ENCODE results near the gene NOXA1. TPM values are rescaled to one million over a fixed set of nuclear protein-coding genes. Genes with fewer than 3 reads are reported as not detected.
A peak's percentile ranks its signal among the peaks of the same experiment; 100 is the strongest.
"Not testable (repeated sequence)": the region's sequence is repeated elsewhere in the genome, so short reads cannot be mapped to it uniquely, and the experiment has no call there.

The NOXA1 gene
- total RNA-seq, 8 experiments from 2014 or later, result 0.13 to 2.1 (median 0.32) TPM

GRCh38 chr9:137404961-137405567 is 18.1 kb upstream of the NOXA1 start:
- Histone ChIP-seq H3K27ac (no peak overlapping the region), H3K4me1 (replicated peaks in 1 of 2) (peaks cover 2 to 10% of the 10 kb centered on the region in 2 donors), H3K4me3 (no peak overlapping the region)
- ATAC-seq (replicated peaks in 6 of 8), result no peak
- in situ Hi-C loops (cut with MboI; ENCODE audit: low pct_unique_long_range_greater_than_20kb in 2 of 9, low sequenced_read_pairs in 9 of 9, unreplicated experiment in 9 of 9), result loop anchor here in 7 of 9 experiments (10.0 to 25.0 kb wide), 3 partner anchors 93 to 118 kb away; partner anchors contain the start of genes NRARP (in 5 of the 7) and TOR4A (in 1 of the 7)
- WGBS, 10 experiments, result 100% methylated on average over 1 of the region's 24 CpGs; no CpG with 5 or more reads in 9 of the 10 experiments

GRCh38 chr9:137405677-137406081 is 17.5 kb upstream of the NOXA1 start:
- Histone ChIP-seq H3K4me1 (replicated peaks in 1 of 2) (peaks cover 2 to 10% of the 10 kb centered on the region in 2 donors), H3K27ac (no peak overlapping the region), H3K4me3 (no peak overlapping the region)
- in situ Hi-C loops (cut with MboI; ENCODE audit: low pct_unique_long_range_greater_than_20kb in 2 of 9, low sequenced_read_pairs in 9 of 9, unreplicated experiment in 9 of 9), result loop anchor here in 7 of 9 experiments (10.0 to 25.0 kb wide), 3 partner anchors 93 to 118 kb away; partner anchors contain the start of genes NRARP (in 5 of the 7) and TOR4A (in 1 of the 7)
- WGBS, 10 experiments, result 56 to 100% (median 82%) methylated on average over 1 to 6 of the region's 11 CpGs; no CpG with 5 or more reads in 2 of the 10 experiments
- ATAC-seq (replicated peaks in 6 of 8), result no peak

GRCh38 chr9:137406085-137406760 is 17.0 kb upstream of the NOXA1 start:
- ATAC-seq (replicated peaks in 6 of 8), result no peak
- peak overlapping the region in 2 of 5 donors; percentile 10 to 18 for H3K4me3 ChIP-seq
- H3K27ac ChIP-seq, result no peak overlapping the region
- in situ Hi-C loops (cut with MboI; ENCODE audit: low pct_unique_long_range_greater_than_20kb in 2 of 9, low sequenced_read_pairs in 9 of 9, unreplicated experiment in 9 of 9), result loop anchor here in 7 of 9 experiments (10.0 to 25.0 kb wide), 3 partner anchors 94 to 119 kb away; partner anchors contain the start of genes NRARP (in 5 of the 7) and TOR4A (in 1 of the 7)
- peaks cover 2 to 10% of the 10 kb centered on the region in 2 donors for H3K4me1 ChIP-seq (replicated peaks in 1 of 2)
- 60 to 100% (median 88%) methylated on average over 1 to 12 of the region's 20 CpGs; no CpG with 5 or more reads in 2 of the 10 experiments for WGBS, 10 experiments

- Histone ChIP-seq H3K4me3 (peak overlapping the region in 4 of 5 donors; percentile 5 to 18 (median 10)), H3K4me1 (replicated peaks in 1 of 2) (peaks cover 6 to 14% of the 10 kb centered on the region in 2 donors), H3K27ac (no peak overlapping the region)
- in situ Hi-C loops (cut with MboI; ENCODE audit: low pct_unique_long_range_greater_than_20kb in 2 of 9, low sequenced_read_pairs in 9 of 9, unreplicated experiment in 9 of 9), result loop anchor here in 7 of 9 experiments (10.0 to 25.0 kb wide), 3 partner anchors 95 to 120 kb away; partner anchors contain the start of genes NRARP (in 5 of the 7) and TOR4A (in 1 of the 7)
- peak; percentile 87 to 98 (median 92) for ATAC-seq (replicated peaks in 6 of 8)
- 0% methylated on average over 1 of the region's 63 CpGs; no CpG with 5 or more reads in 9 of the 10 experiments for WGBS, 10 experiments
Observed at GRCh38 chr9:137406876-137407589, 16.2 kb upstream of the NOXA1 start.

GRCh38 chr9:137407590-137408300 is 15.4 kb upstream of the NOXA1 start:
- WGBS, 10 experiments, result 40 to 76% methylated on average over 1 to 3 of the region's 31 CpGs; no CpG with 5 or more reads in 8 of the 10 experiments
- Histone ChIP-seq H3K27ac (no peak overlapping the region), H3K4me3 (no peak overlapping the region), H3K4me1 (replicated peaks in 1 of 2) (peaks cover 11 to 14% of the 10 kb centered on the region in 2 donors)
- ATAC-seq (replicated peaks in 6 of 8), result no peak
- in situ Hi-C loops (cut with MboI; ENCODE audit: low pct_unique_long_range_greater_than_20kb in 2 of 9, low sequenced_read_pairs in 9 of 9, unreplicated experiment in 9 of 9), result loop anchor here in 7 of 9 experiments (10.0 to 25.0 kb wide), 3 partner anchors 95 to 120 kb away; partner anchors contain the start of genes NRARP (in 5 of the 7) and TOR4A (in 1 of the 7)

- no peak for ATAC-seq (replicated peaks in 6 of 8)
- H3K27ac ChIP-seq, result no peak overlapping the region
- H3K4me1 ChIP-seq (replicated peaks in 1 of 2), result peaks cover 11 to 14% of the 10 kb centered on the region in 2 donors
- in situ Hi-C loops (cut with MboI; ENCODE audit: low pct_unique_long_range_greater_than_20kb in 2 of 9, low sequenced_read_pairs in 9 of 9, unreplicated experiment in 9 of 9), result loop anchor here in 7 of 9 experiments (10.0 to 25.0 kb wide), 3 partner anchors 97 to 122 kb away; partner anchors contain the start of genes NRARP (in 5 of the 7) and TOR4A (in 1 of the 7)
- no peak overlapping the region for H3K4me3 ChIP-seq
- WGBS, 10 experiments, result 75 to 100% (median 95%) methylated on average over 1 to 9 of the region's 24 CpGs; no CpG with 5 or more reads in 5 of the 10 experiments
Observed at GRCh38 chr9:137408651-137409405, 14.4 kb upstream of the NOXA1 start.

- no peak overlapping the region for H3K27ac ChIP-seq
- peaks cover 11 to 14% of the 10 kb centered on the region in 2 donors for H3K4me1 ChIP-seq (replicated peaks in 1 of 2)
- in situ Hi-C loops (cut with MboI; ENCODE audit: low pct_unique_long_range_greater_than_20kb in 2 of 9, low sequenced_read_pairs in 9 of 9, unreplicated experiment in 9 of 9), result loop anchor here in 7 of 9 experiments (10.0 to 25.0 kb wide), 3 partner anchors 97 to 122 kb away; partner anchors contain the start of genes NRARP (in 5 of the 7) and TOR4A (in 1 of the 7)
- no peak overlapping the region for H3K4me3 ChIP-seq
- WGBS, 10 experiments, result 95 to 100% (median 98%) methylated on average over 3 to 9 of the region's 11 CpGs; no CpG with 5 or more reads in 4 of the 10 experiments
- ATAC-seq (replicated peaks in 6 of 8), result no peak
Observed at GRCh38 chr9:137409515-137409914, 13.7 kb upstream of the NOXA1 start.

- H3K27ac ChIP-seq; H3K4me3 ChIP-seq; ATAC-seq (replicated peaks in 6 of 8): not testable (repeated sequence)
- in situ Hi-C loops (cut with MboI; ENCODE audit: low pct_unique_long_range_greater_than_20kb in 2 of 9, low sequenced_read_pairs in 9 of 9, unreplicated experiment in 9 of 9), result loop anchor here in 6 of 9 experiments (25.0 kb wide), 2 partner anchors 98 to 123 kb away; partner anchors contain the start of genes NRARP (in 5 of the 6) and TOR4A (in 1 of the 6)
- H3K4me1 ChIP-seq (replicated peaks in 1 of 2), result peaks cover 11 to 14% of the 10 kb centered on the region in 2 donors
- 76 to 100% (median 85%) methylated on average over 1 to 9 of the region's 18 CpGs; no CpG with 5 or more reads in 4 of the 10 experiments for WGBS, 10 experiments
Observed at GRCh38 chr9:137410236-137410890, 12.8 kb upstream of the NOXA1 start.

- 100% methylated on average over 1 to 3 of the region's 15 CpGs; no CpG with 5 or more reads in 8 of the 10 experiments for WGBS, 10 experiments
- no peak overlapping the region for H3K4me3 ChIP-seq
- in situ Hi-C loops (cut with MboI; ENCODE audit: low pct_unique_long_range_greater_than_20kb in 2 of 9, low sequenced_read_pairs in 9 of 9, unreplicated experiment in 9 of 9), result loop anchor here in 6 of 9 experiments (25.0 kb wide), 2 partner anchors 99 to 124 kb away; partner anchors contain the start of genes NRARP (in 5 of the 6) and TOR4A (in 1 of the 6)
- peaks cover 11 to 14% of the 10 kb centered on the region in 2 donors for H3K4me1 ChIP-seq (replicated peaks in 1 of 2)
- H3K27ac ChIP-seq, result no peak overlapping the region
- ATAC-seq (replicated peaks in 6 of 8), result no peak
Observed at GRCh38 chr9:137410891-137411249, 12.3 kb upstream of the NOXA1 start.

- Histone ChIP-seq H3K4me1 (replicated peaks in 1 of 2) (peaks cover 11 to 13% of the 10 kb centered on the region in 2 donors), H3K27ac (no peak overlapping the region), H3K4me3 (no peak overlapping the region)
- ATAC-seq (replicated peaks in 6 of 8), result no peak
- in situ Hi-C loops (cut with MboI; ENCODE audit: low pct_unique_long_range_greater_than_20kb in 2 of 9, low sequenced_read_pairs in 9 of 9, unreplicated experiment in 9 of 9), result loop anchor here in 6 of 9 experiments (25.0 kb wide), 2 partner anchors 99 to 124 kb away; partner anchors contain the start of genes NRARP (in 5 of the 6) and TOR4A (in 1 of the 6)
- WGBS, 10 experiments, result no CpG with 5 or more reads among the region's 17 CpGs
Observed at GRCh38 chr9:137411260-137411644, 11.9 kb upstream of the NOXA1 start.
